Loucy (cell line): ENCODE measurements around the gene CNOT10.

Source experiments
- H2AFZ ChIP-seq: fragments of 200-600 bp; sonication (generic); 2 replicates; pipeline ENCODE4 v1.6.0; 2016; ENCODE audit warnings: antibody characterized with exemption, mild to moderate bottlenecking, low read length, moderate library complexity
- H3F3A ChIP-seq: fragments of 200-600 bp; 2 replicates; pipeline ENCODE4 v1.6.0; 2016; ENCODE audit warnings: antibody characterized with exemption, low read depth, mild to moderate bottlenecking
- H3K27me3 ChIP-seq: fragments of 200-600 bp; sonication (generic); 2 replicates; pipeline ENCODE4 v1.6.1; 2014; ENCODE audit warnings: low read length, mild to moderate bottlenecking; ENCODE audit not compliant: insufficient read depth, poor library complexity, severe bottlenecking
- H3K36me3 ChIP-seq: fragments of 200-600 bp; sonication (generic); 2 replicates; pipeline ENCODE4 v1.6.1; 2016; ENCODE audit warnings: low read length; ENCODE audit not compliant: insufficient read depth
- H3K4me1 ChIP-seq: fragments of 200-600 bp; sonication (generic); 2 replicates; pipeline ENCODE4 v1.5.1; 2014; ENCODE audit warnings: low read length, mild to moderate bottlenecking; ENCODE audit not compliant: insufficient read depth, poor library complexity, severe bottlenecking
- H3K4me2 ChIP-seq: fragments of 200-600 bp; sonication (generic); 2 replicates; pipeline ENCODE4 v1.6.0; 2014; ENCODE audit warnings: antibody characterized with exemption, low read length, low read depth, mild to moderate bottlenecking; ENCODE audit not compliant: poor library complexity, severe bottlenecking
- H3K4me3 ChIP-seq: fragments of 200-600 bp; sonication (generic); 2 replicates; pipeline ENCODE4 v1.5.1; 2014; ENCODE audit warnings: low read length, mild to moderate bottlenecking, mixed read lengths; ENCODE audit not compliant: poor library complexity, severe bottlenecking
- H3K79me2 ChIP-seq: fragments of 200-600 bp; sonication (generic); 2 replicates; pipeline ENCODE4 v1.6.1; 2014; ENCODE audit warnings: low read length; ENCODE audit not compliant: insufficient read depth
- H3K9ac ChIP-seq: fragments of 200-600 bp; sonication (generic); 2 replicates; pipeline ENCODE4 v1.6.0; 2014; ENCODE audit warnings: mild to moderate bottlenecking, low read depth, low read length, moderate library complexity; ENCODE audit not compliant: poor library complexity, severe bottlenecking
- H3K9me2 ChIP-seq: fragments of 200-600 bp; sonication (generic); replicated peaks from 2 replicates; pipeline ENCODE4 v1.6.1; 2016; ENCODE audit warnings: low read depth, low read length, mixed read lengths
- H3K9me3 ChIP-seq: fragments of 200-600 bp; sonication (generic); 2 replicates; pipeline ENCODE4 v1.6.1; 2014; ENCODE audit warnings: mild to moderate bottlenecking, antibody characterized with exemption, low read length, low read depth; ENCODE audit not compliant: insufficient read depth
- H4K20me1 ChIP-seq: fragments of 200-600 bp; sonication (generic); 2 replicates; pipeline ENCODE4 v1.6.0; 2014; ENCODE audit warnings: antibody characterized with exemption, low read length, mild to moderate bottlenecking; ENCODE audit not compliant: insufficient read depth, poor library complexity, severe bottlenecking
- EZH2phosphoT487 ChIP-seq: fragments of 200-600 bp; IDR thresholded peaks from 2 replicates; pipeline ENCODE4 v1.6.1; 2018; ENCODE audit warnings: antibody characterized with exemption, mild to moderate bottlenecking, moderate library complexity, borderline replicate concordance
- TF ChIP-seq, protein P1 (sequence below): fragments of 200-600 bp; sonication (generic); conservative IDR thresholded peaks from 2 replicates; pipeline ENCODE4 v1.5.1; 2014; ENCODE audit warnings: mild to moderate bottlenecking, antibody characterized with exemption, low read length

CNOT10 gene

DNA sequence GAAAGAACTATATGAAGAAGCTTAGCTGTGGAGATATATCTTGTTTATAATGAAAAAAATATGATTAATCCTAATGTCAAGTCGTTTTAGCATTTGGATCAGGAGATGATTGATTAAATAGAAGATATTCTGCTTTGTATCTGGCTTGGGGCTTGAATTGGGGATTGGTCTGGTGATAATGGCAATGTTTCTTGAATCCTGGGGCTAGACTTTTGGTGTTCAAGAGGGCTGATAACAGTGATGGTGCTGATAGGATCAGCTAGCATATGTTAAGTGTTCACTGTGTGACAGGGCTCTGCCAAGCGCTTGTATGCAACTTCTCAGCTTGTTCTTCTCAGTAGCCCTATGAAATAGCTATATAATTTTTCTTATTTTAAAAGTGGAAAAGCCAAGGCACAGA is 20.2 kb downstream of the CNOT10 start:
- no peak overlapping the region for H3K4me2 ChIP-seq

DNA sequence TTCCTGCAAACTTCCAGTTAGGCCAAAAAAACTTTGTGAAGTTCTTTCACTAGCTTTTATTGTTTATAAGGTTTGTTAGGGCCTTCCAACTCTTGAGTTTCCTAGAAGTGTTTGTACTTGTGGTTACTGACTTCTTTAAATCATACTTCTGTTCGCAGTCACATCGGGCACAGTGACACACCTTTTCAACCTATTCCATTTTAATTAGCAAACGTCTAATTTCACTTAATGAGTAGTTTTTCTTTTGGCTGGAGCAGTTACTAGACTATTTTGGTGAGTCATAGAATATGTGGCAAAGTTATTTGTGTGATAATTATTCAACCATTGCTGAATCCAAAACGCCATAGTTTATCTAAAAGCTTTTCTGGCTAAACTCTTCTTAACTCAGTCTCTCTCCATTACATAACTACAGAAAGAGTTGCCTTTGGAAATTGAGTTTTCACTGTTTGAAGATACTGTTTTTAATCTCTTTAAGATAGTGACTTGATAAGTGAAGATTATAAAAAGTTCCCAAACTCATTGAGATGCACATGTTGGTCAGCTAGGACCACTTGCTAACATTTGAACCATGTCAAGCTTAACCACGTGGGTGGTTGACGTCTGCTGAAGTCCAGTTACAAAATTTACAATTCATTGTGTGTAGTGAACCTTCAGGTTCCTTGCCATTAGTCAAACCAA is 21.5 kb downstream of the CNOT10 start:
- Histone ChIP-seq H3F3A (no peaks in the 10 kb centered on the region), H3K27me3 (no peaks in the 10 kb centered on the region), H4K20me1 (peaks cover 5% of the 10 kb centered on the region), H3K4me2 (no peak overlapping the region), H3K9me3 (no peaks in the 10 kb centered on the region), H3K36me3 (peaks cover 28% of the 10 kb centered on the region; the same call in 1 of the 2 replicates), H3K9me2 (no peaks in the 10 kb centered on the region), H2AFZ (no peak overlapping the region), H3K9ac (no peak overlapping the region), H3K4me3 (no peak overlapping the region), H3K79me2 (peaks cover 16% of the 10 kb centered on the region), H3K4me1 (peaks cover 7% of the 10 kb centered on the region)
- TF ChIP-seq, protein P1, sequence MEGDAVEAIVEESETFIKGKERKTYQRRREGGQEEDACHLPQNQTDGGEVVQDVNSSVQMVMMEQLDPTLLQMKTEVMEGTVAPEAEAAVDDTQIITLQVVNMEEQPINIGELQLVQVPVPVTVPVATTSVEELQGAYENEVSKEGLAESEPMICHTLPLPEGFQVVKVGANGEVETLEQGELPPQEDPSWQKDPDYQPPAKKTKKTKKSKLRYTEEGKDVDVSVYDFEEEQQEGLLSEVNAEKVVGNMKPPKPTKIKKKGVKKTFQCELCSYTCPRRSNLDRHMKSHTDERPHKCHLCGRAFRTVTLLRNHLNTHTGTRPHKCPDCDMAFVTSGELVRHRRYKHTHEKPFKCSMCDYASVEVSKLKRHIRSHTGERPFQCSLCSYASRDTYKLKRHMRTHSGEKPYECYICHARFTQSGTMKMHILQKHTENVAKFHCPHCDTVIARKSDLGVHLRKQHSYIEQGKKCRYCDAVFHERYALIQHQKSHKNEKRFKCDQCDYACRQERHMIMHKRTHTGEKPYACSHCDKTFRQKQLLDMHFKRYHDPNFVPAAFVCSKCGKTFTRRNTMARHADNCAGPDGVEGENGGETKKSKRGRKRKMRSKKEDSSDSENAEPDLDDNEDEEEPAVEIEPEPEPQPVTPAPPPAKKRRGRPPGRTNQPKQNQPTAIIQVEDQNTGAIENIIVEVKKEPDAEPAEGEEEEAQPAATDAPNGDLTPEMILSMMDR, result no peak
- TF ChIP-seq EZH2phosphoT487, result no peak

More for the DNA sequence above, 20.2 kb downstream of the CNOT10 start:
- no peaks in the 10 kb centered on the region for H3K27me3 ChIP-seq
- no peak overlapping the region for H2AFZ ChIP-seq
- no peak overlapping the region for H3K4me3 ChIP-seq
- H3K9me3 ChIP-seq, result no peaks in the 10 kb centered on the region
- no peaks in the 10 kb centered on the region for H3F3A ChIP-seq
- peaks cover 16% of the 10 kb centered on the region; the same call in 1 of the 2 replicates for H3K36me3 ChIP-seq
- TF ChIP-seq EZH2phosphoT487, result no peak
- TF ChIP-seq, protein P1, result no peak
- H3K79me2 ChIP-seq, result peaks cover 26% of the 10 kb centered on the region
- H4K20me1 ChIP-seq, result peaks cover 3% of the 10 kb centered on the region
- no peaks in the 10 kb centered on the region for H3K9me2 ChIP-seq
- peaks cover 7% of the 10 kb centered on the region for H3K4me1 ChIP-seq
- H3K9ac ChIP-seq, result no peak overlapping the region

DNA sequence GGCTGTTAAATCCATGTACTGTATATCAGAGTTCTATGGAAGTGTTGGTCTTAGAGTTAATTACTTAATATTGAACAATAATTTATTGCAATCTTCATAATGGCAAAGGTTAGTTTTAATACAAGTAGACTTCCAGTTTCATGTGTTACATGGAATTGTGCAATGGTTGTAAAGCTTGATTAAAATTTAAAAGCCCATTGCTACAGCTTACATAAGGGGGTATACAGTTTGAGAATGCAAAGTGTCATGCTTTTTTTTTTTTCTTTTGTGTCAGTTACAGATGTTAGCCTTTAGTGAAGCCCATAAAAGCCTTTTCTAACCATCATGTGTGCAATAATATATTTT is 22.0 kb downstream of the CNOT10 start:
- Histone ChIP-seq H3F3A (no peaks in the 10 kb centered on the region), H3K4me1 (peaks cover 7% of the 10 kb centered on the region), H2AFZ (no peak overlapping the region), H3K9ac (no peak overlapping the region), H3K79me2 (peaks cover 14% of the 10 kb centered on the region), H3K27me3 (no peaks in the 10 kb centered on the region), H3K36me3 (peaks cover 33% of the 10 kb centered on the region; the same call in 1 of the 2 replicates), H4K20me1 (peaks cover 5% of the 10 kb centered on the region), H3K9me3 (no peaks in the 10 kb centered on the region), H3K4me2 (no peak overlapping the region), H3K4me3 (no peak overlapping the region), H3K9me2 (no peaks in the 10 kb centered on the region)
- TF ChIP-seq, protein P1, result no peak
- TF ChIP-seq EZH2phosphoT487, result no peak
